Right lobe of liver (tissue), 6 donors: ENCODE results near the gene EMID1. TPM values are rescaled to one million over a fixed set of nuclear protein-coding genes. Genes with fewer than 3 reads are reported as not detected.

Experiments used
- ATAC-seq, 4 donors: fragments of 200-7000 bp; cut with Tn5 transposase; one replicate each; pipeline ENCODE4 v1.9.1; 2020; ENCODE audit warnings: mild to moderate bottlenecking in 4 of 4, moderate library complexity in 4 of 4
- DNase-seq, 3 donors: peaks; one replicate each; pipeline ENCODE4 v3.0.0-alpha.2; 2020
- H3K27ac ChIP-seq, 3 donors: fragments of 200-600 bp; one replicate each; pipeline ENCODE4 v1.8.0; 2022
- H3K27me3 ChIP-seq, 2 donors: fragments of 200-600 bp; one replicate each; pipeline ENCODE4 v1.8.0; 2022
- H3K36me3 ChIP-seq, 4 donors: fragments of 200-600 bp; sonication (generic) in 1 of 4; one replicate each; pipeline versions ENCODE4 v1.5.1 to v1.8.0; 2017 to 2022; ENCODE audit warnings: control low read depth in 1 of 4
- H3K4me1 ChIP-seq, 4 donors: fragments of 200-600 bp; sonication (generic) in 1 of 4; one replicate each; pipeline versions ENCODE4 v1.5.1 to v1.8.0; 2017 to 2022; ENCODE audit warnings: control low read depth in 1 of 4
- H3K4me3 ChIP-seq, 3 donors: fragments of 200-600 bp; one replicate each; pipeline ENCODE4 v1.8.0; 2022
- H3K9me3 ChIP-seq, 4 donors: fragments of 200-600 bp; sonication (generic) in 1 of 4; one replicate each; pipeline versions ENCODE4 v1.5.1 to v1.8.0; 2017 to 2022; ENCODE audit warnings: control low read depth in 1 of 4
- POLR2A ChIP-seq: fragments of 450-650 bp; IDR thresholded peaks from one replicate; pipeline ENCODE4 v1.6.1; 2017; ENCODE audit warnings: antibody characterized with exemption, mild to moderate bottlenecking
- WGBS: methylation state at CpG from one replicate; pipeline ENCODE4 v1.1.6; 2018; ENCODE audit warnings: low coverage, low lambda C conversion rate; ENCODE audit not compliant: insufficient coverage; ENCODE audit errors: missing lambda C conversion rate; 5-methylcytosine and 5-hydroxymethylcytosine counted together
- intact Hi-C, 2 donors: fragments of 100-400 bp; cut with DNase I; formaldehyde crosslinking; loops; one replicate each; pipeline versions ENCODE4 v1.11.2 to v1.14.1; 2022
- total RNA-seq, 6 experiments: library from RNA; depleted of rRNA in 2 of 6; stranded (reverse); fragments of >200 nt in 2 of 6; fragmentation: NEBNext Ultra II Directional in 3 of 6; extraction: Animal tissue kit (Norgen Biotek cat#: 25700) in 3 of 6; gene quantifications; one replicate each; pipeline versions ENCODE4 v1.1.0 to v1.2.4, GENCODE V29; 2016 to 2023
- TF ChIP-seq, protein P1 (sequence below), 4 donors: fragments of 200-600 bp in 3 of 4; fragments of 450-650 bp in 1 of 4; IDR thresholded peaks; one replicate each; pipeline versions ENCODE4 v1.5.1 to v1.8.0; 2016 to 2022; ENCODE audit warnings: antibody characterized with exemption in 4 of 4, mild to moderate bottlenecking in 2 of 4
- donor health status: DM: no; HTN: yes; CAD: no.
- donor health status: DM: no; HTN: no; CAD: no.
- donor health status: DM: no; HTN: no; CAD: no.
- donor health status: DM: no; HTN: yes; CAD: no.
- donor health status: DM: no; HTN: yes; CAD: no.

The EMID1 gene
- total RNA-seq, 6 experiments from 2014 or later, result 1.1 to 2.7 (median 1.5) TPM

DNA sequence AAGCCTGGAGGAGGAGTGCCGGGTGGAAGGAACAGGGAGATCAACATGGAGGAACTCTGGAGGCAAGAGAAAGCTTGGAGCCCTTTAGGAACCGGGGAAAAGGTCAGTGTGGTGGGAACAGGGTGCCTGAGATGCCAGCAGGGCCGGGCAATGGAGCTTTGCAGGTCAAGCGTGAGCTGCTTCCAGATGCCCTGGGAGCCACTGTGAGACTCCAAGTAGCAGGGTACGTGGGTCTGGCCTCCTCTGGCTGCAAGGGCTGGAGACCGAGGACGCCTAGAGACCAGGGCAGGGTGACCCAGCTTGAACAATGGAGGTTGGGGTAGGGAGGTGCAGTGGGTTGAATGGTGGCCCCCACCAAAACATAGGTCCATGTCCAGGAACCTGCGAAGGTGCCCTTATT, 15.6 kb upstream of the EMID1 start:
- Histone ChIP-seq H3K27me3 (no peaks in the 10 kb centered on the region), H3K4me3 (no peak overlapping the region), H3K36me3 (no peaks in the 10 kb centered on the region), H3K27ac (no peak overlapping the region), H3K4me1 (no peaks in the 10 kb centered on the region), H3K9me3 (no peaks in the 10 kb centered on the region)
- intact Hi-C loops, result no loop called here
- TF ChIP-seq POLR2A, result no peak
- TF ChIP-seq, protein P1, sequence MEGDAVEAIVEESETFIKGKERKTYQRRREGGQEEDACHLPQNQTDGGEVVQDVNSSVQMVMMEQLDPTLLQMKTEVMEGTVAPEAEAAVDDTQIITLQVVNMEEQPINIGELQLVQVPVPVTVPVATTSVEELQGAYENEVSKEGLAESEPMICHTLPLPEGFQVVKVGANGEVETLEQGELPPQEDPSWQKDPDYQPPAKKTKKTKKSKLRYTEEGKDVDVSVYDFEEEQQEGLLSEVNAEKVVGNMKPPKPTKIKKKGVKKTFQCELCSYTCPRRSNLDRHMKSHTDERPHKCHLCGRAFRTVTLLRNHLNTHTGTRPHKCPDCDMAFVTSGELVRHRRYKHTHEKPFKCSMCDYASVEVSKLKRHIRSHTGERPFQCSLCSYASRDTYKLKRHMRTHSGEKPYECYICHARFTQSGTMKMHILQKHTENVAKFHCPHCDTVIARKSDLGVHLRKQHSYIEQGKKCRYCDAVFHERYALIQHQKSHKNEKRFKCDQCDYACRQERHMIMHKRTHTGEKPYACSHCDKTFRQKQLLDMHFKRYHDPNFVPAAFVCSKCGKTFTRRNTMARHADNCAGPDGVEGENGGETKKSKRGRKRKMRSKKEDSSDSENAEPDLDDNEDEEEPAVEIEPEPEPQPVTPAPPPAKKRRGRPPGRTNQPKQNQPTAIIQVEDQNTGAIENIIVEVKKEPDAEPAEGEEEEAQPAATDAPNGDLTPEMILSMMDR (IDR thresholded peaks at IDR 0.05), result no peak
- WGBS, result 84% methylated on average over 5 of the region's 8 CpGs
- ATAC-seq (peak in 1 of 4 donors; percentile 23), DNase-seq (peak in 1 of 3 donors; percentile 22)

DNA sequence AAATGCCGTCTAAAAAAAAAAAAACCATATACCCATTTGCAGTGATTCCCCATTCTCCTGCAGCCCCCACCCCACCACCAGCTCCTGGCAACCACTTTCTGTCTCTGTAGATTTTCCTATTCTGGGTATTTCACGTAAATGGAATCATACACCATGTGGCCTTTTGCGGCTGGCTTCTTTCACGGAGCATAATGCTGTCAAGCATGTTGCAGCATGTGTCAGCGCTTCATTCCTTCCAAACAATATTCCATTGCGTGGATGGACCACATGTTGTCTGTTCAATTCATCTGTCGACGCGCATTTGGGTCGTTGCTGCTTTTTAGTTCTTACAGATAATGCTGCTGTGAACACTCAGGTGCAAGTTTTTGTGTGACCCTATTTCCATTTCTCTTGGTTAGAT, 14.8 kb upstream of the EMID1 start:
- WGBS, result 90% methylated on average over 9 of the region's 10 CpGs
- Histone ChIP-seq H3K36me3 (no peaks in the 10 kb centered on the region), H3K4me1 (no peaks in the 10 kb centered on the region), H3K27me3 (no peaks in the 10 kb centered on the region), H3K27ac (no peak overlapping the region), H3K9me3 (no peaks in the 10 kb centered on the region), H3K4me3 (no peak overlapping the region)
- TF ChIP-seq, protein P1 (IDR thresholded peaks at IDR 0.05), result no peak
- TF ChIP-seq POLR2A, result no peak
- intact Hi-C loops, result no loop called here
- no peak for ATAC-seq
- peak in 1 of 3 donors; percentile 3 for DNase-seq

DNA sequence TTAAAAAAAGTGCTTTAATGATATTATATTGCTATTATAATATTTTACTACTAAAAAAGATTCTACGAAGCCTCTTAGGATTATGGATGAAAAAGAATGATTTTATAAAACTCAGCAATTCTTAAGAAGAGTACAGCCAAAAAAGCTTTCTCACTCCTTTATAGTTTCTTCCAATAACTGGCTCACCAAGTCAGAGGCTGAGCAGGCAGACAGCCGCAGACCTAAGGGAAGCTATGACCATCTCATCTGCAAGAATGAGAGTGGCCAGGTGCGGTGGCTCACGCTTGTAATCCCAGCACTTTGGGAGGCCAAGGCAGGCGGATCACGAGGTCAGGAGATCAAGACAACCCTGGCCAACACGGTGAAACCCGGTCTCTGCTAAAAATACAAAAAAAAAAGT, 12.7 kb upstream of the EMID1 start:
- TF ChIP-seq, protein P1 (IDR thresholded peaks at IDR 0.05), result no peak
- TF ChIP-seq POLR2A, result no peak
- intact Hi-C loops, result no loop called here
- ATAC-seq (no peak), DNase-seq (peak in 1 of 3 donors; percentile 24)
- Histone ChIP-seq H3K27me3 (no peaks in the 10 kb centered on the region), H3K9me3 (no peaks in the 10 kb centered on the region), H3K27ac (no peak overlapping the region), H3K4me3 (no peak overlapping the region), H3K4me1 (no peaks in the 10 kb centered on the region), H3K36me3 (no peaks in the 10 kb centered on the region)
- 88% methylated on average over 7 of the region's 8 CpGs for WGBS

DNA sequence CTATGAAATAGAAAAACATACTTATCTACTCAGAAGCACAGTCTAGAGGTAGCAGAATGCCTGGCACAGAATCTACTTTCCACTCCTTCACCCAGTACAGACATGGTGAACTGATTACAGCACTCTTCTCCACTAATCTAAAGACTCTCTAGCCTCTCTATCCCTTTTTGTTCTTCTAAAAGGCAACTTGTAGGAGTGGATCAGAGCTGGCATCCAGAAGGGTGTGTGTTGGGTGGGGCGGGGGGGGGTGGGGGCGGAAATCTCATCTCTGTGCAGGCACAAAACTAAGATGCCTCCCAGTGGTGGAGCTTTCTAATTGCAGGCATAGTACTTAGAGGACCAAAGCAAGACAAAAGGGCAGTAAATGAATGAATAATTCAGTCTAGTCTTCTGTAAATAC, 11.5 kb upstream of the EMID1 start:
- WGBS, result 46% methylated on average over 2 of the region's 2 CpGs
- H3K9me3 ChIP-seq, result no peaks in the 10 kb centered on the region
- no peak overlapping the region for H3K4me3 ChIP-seq
- intact Hi-C loops, result no loop called here
- no peaks in the 10 kb centered on the region for H3K4me1 ChIP-seq
- H3K27me3 ChIP-seq, result no peaks in the 10 kb centered on the region
- ATAC-seq (no peak), DNase-seq (no peak)
- no peak overlapping the region for H3K27ac ChIP-seq
- no peak for TF ChIP-seq POLR2A
- TF ChIP-seq, protein P1 (IDR thresholded peaks at IDR 0.05), result no peak
- H3K36me3 ChIP-seq, result no peaks in the 10 kb centered on the region
